Endothelial cell of hepatic sinusoid (primary cell): ENCODE data around the gene CCR5AS.
"Not testable (repeated sequence)": the region's sequence is repeated elsewhere in the genome, so short reads cannot be mapped to it uniquely, and the experiment has no call there.

Source experiments
- in situ Hi-C: cut with HindIII; loops from 2 replicates; pipeline ENCODE4 v1.10.0; 2017; ENCODE audit warnings: low sequenced_read_pairs

The CCR5AS gene

DNA sequence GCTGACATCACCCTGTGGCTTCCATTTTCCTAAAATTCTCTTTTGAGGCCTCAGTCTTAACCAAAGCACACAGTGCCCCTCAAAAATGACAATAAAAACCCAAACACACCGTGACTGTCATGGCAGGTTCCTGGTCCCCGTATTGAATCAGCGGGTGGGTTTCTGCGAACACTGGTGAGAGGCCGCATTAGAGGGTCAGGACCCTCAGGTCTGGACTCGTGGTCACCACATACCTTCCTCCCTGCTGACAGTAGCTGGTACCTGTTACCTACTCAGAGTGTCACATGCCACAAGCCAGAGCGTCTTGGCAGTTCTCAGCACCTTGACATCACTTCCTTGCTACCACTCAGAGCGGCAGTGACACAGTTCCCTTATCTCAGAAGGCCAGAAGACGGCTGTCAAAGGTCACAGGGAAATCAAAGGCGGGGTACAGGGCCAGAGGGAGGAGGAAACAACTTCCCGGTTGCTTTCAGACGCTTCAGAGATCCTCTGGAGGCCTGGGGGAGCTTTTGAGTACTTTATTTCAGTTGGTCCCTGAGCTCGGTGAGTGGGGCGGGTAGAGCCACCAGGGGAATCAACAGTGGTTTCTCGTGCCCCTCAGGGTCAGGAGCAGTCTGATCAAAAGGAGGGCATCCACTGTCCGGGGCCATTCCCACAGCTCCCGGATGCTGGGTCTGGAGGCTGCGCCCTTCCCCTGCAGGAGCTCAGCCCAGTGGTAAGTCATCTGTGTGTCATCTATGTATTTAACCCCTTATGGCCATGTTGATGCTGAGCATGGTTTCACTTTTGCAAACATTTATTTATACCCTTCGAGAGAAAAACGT lies at the start of gene CCR5AS, which contains the start of gene CCRL2:
CCR5AS (minus strand) TSS at position 279 of the 824 bp plus-strand sequence.
CCRL2 (plus strand) TSS at position 472 of the 824 bp plus-strand sequence. CDS start 821 bp downstream, outside the sequence.
- in situ Hi-C loops, result loop anchor here (10.0 kb wide), 1 partner anchor 682 kb away; no protein-coding TSS in a partner anchor

DNA sequence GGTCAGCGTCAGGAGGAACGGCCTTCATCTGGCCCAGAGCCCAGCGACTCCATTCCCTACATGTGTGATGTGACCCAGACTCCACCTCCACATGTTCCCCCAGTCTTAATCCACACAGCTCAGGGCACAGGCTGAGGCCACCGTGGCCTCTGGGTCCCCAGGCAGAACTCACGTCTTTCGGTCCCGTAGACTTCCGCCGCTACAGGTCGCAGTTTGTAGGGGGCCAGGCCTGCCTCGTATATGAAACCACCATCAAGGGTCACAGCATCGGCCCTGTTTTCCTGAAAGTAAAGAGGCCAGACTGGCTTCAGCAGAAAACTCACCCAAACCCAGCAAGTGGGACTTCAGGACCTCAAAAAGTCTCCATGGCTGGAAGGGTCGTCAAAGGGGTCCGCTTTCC lies 49.3 kb upstream of the CCR5AS start:
- in situ Hi-C loops, result no loop called here

DNA sequence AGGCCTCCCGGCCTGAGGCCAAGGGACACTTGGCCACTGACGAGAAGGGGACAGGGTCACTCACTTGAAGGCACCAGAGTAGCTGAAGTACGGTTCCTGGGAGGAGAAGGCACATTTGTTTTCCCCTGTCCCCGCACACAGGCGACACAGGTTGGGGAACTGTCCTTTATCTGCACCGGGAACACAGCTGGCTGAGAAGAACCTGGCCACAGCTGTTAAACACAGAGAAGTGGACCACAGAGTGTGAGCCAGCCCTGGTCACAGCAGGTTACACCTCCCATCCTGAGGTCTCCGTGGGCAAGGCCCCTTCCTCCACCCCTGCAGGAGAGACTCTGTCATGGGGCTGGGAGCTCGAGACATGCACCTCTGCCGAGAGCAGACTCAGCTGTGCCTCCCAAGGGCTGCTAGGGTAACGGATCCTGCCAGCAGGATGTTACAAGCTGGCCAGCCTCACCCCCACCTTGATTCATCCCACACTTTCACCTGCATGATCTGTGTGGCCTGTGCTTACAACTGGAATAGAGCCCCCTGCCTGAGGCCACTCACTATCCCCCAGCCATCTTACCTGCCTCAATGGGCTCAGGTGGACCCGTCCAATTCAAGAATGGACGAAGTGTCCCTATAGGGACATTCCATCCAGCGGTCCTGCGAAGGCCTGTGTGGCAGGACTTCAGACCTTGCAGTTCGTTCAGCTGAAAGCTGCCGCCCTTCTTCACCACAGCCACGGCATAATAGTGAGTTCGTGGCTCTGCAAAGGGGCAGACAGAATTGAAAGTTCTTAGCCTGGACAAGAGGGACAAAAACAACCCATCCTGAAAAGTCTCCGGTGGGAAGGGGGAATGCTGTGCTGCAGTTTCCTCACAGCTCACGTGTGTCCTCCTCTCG lies 48.6 kb upstream of the CCR5AS start:
- in situ Hi-C loops, result no loop called here

- in situ Hi-C loops, result no loop called here
Measured at GRCh38 chr3:46454606-46455005, 47.7 kb upstream of the CCR5AS start.

GRCh38 chr3:46454209-46454595 lies 47.3 kb upstream of the CCR5AS start:
- in situ Hi-C loops, result no loop called here

- in situ Hi-C loops, result no loop called here
Measured at GRCh38 chr3:46453526-46454208, 46.8 kb upstream of the CCR5AS start.

DNA sequence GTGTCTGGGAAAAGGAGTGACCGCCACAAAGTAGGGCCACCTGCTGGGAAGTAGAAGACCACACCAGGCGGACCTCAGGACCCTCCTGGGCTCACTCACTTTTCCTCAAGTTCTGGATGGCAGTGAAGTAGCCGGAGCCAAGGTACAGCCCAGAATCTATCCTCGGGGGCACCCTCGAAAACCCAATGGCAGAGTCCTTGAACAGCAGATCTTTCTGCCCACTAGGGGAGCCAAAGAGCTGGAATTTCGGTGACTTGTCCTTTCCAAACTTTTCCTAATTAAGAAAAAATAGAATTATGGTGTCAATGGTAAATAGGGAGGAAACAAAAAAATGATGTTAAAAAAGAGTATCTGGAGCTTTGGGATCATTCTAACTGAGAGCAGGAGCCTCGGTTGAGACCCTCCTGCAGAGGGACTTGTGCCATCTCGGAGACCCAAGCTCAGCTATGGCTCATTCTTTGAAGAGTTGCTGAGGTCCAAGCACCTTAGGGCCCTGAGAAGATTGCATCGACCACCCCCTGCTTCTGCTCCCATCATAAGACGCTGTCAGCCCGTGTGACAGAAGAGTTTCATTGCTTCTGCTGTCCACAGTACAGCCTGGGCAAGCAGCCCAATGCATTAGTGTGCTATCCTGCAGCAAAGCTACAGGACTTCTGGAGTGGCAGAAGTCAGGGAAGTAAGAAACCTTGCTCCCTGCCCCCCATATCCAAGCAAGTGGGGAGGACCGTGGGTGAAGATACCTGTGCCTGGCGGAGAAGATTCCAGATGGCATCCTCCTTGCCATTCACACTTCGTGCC lies 43.1 kb upstream of the CCR5AS start:
- in situ Hi-C loops, result no loop called here

DNA sequence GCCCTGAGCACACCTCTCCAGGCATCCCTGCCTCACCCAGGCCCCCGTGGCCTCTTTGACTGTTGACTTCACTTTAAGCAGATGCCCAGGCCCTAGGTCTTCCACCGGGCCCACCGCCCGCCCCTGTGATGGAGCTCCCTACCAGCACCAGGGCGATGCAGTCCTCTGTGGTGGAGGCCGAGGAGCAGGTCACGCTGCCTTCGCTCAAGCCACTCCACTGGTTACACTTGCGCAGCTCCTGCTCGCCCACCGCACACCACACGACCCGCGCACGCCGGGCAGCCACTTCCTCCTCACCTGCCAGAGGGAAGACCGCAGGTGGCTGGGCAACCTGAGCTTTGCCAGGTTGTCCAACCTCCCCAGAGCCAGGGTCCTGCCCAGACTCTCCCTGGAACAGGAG lies 41.9 kb upstream of the CCR5AS start:
- in situ Hi-C loops, result no loop called here

DNA sequence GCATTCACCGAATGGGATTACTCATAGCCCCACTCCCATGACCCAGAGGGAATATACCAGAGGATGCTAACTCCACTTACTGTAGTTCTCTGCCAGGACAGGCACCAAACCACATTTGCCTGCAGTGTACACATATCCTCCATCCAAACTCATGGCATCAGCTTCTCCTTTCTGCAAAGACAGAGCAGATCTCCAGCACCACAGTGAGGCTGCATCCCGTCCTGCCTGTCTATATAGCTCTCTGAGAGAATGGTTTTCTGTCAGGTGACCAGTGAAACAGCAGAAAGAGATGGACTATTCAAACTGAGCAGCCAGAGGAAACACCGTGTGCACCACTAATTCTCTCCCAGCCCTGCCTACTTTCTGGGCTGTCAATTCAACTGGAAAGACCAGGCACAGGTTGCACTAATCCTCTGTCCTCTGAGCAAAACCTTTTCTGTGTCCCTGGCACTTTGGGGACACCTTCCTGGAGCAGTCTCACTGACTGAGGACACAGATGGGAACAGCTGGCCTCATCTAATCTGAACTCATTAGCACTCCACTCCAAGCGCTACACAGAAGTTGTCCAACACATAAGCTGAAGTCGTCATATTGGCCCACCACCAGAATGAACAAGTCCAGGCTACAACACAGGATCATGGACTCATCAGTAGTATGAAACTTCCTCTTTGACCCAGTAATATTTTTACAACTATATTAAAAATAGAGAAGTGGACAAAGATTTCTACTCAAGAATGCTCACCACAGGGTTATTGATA lies 40.5 kb upstream of the CCR5AS start:
- in situ Hi-C loops, result no loop called here

DNA sequence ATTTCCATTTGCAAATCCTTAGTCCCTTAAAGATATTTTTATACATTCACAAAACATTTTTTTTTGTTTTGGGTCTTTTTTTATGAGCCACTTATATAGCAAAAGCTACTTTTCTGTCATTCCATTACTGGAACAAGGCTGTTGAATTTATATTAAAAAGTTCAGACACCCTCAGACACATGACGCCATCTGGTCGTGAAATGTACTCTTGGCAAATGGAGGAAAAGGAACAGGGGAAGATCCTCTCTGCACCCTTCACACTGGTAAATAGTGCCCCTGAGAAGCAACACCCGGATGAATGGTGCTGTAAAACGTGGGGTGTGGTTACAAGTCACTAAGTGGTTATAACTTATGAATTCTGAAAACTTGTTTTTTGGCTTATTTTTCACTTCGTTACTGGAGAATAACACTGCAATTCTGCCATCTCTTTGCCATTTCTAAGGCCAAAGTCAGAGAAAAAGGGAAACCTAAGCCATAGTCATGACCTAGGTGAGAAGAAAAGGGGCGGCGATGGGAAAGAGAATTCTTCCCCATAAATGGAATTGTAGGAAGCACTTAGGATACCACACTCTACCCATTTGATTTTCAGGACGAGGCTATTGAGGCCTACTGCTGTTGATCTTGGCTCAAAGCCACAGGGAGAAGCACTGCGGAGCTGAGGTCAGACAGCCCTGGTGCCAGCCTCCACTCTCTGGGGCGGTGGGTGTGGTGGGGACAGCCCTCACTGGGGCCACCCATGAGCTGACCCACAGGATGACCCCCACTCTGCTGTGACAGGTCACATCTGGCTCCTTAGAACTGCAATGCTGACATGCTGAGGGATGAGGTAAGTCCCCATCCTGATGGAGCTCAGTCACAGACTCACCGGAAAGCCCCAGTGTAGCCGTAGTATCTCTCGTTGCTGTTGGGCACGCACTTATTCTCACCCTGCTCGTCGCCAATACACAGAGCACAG lies 36.0 kb upstream of the CCR5AS start:
- in situ Hi-C loops, result no loop called here

- in situ Hi-C loops, result no loop called here
Measured at GRCh38 chr3:46440531-46441294, 33.8 kb upstream of the CCR5AS start.

DNA sequence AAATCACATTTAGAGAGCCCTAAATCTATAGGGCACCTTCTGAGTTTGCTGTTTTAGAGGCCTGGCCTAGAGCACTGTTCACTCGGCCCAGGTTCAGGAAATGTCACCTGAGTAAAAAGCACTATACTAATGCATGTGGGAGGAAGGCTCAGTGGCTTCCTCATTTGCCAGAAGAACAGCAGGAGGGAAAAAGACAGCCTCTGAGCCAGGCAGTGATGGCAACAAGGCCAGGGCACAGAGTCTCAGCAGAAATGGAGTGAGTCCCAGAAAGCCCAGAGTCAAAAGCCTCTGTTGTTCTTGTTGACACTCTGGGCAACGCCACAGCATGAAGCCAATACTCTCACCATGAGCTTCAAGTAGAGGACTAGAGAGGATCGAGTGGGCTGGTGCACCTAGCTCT lies 32.0 kb upstream of the CCR5AS start:
- in situ Hi-C loops, result no loop called here

DNA sequence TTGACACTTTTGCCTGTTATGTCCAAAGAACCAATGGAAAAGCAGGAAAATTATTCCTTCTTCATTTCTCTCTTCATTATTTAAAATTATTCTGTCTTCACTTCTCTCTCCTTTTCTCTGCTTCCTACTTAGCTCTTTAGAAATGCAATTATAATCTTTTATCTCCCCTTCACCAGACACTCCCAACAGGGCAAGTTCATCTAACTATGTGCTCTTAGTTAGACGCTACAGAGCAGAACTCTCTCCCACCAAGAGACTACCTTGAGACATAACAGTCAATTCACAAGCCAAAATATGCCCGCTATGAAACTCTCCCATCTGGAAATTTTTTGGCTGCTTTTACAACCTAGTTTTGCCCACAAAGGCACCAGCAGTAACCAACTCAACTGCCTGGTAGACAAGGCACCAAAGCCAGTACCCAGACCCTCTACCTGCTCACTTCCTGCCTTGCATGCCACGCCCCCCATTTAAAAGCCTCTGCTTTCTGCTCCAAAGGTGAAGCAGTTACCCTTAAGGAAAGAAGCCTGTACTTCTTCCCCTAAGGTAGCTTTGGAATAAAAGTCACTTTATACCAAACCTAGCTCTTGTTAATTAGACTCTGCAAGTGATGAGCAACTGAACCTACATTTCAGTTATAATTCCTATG lies 28.3 kb upstream of the CCR5AS start:
- in situ Hi-C loops, result no loop called here

DNA sequence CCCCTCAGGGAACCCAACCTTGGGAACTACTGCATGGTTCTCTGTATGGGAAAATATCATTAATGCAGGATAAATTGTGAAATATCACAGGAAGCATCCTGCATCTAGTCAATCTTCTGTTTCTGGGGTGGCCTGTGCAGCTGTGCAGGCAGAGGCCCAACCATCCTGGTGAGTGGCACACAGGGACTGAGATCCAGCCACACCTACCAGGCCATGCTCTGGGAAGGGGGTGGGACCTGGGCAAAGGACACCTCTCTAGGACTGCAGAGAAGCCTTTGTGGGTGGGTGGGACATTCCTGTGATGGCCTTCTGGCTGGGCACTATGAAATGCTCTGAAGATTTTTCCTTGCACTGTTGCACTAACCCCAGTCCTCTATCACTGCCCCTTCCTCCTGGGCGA lies 27.0 kb upstream of the CCR5AS start:
- in situ Hi-C loops, result no loop called here

- in situ Hi-C loops, result not testable (repeated sequence)
Measured at GRCh38 chr3:46433118-46433517, 26.3 kb upstream of the CCR5AS start.

DNA sequence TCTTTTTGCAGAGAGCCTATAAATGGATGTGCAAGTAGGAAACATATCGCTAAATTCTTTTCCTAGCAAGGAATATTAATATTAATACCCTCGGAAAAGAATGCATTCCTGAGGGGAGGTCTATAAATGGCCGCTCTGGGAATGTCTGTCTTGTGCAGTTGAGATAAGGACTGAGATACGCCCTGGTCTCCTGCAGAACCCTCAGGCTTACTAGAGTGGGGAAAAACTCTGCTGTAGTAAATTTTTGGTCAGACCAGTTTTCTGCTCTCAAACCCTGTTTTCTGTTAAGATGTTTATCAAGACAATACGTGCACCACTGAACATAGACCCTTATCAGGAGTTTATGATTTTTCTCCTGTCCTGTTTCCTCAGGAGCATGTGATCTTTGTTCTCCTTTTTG lies 25.0 kb upstream of the CCR5AS start:
- in situ Hi-C loops, result not testable (repeated sequence)

- in situ Hi-C loops, result not testable (repeated sequence)
Measured at GRCh38 chr3:46430879-46431278, 24.0 kb upstream of the CCR5AS start.
